HL-60 (cell line): ENCODE data around the gene ICAM1.

Experiments
- DNase-seq, 2 experiments: peaks; one replicate each; pipeline ENCODE4 v3.0.0-alpha.2; 2010 to 2020; ENCODE audit warnings: low read depth in 1 of 2, low spot score in 1 of 2
- H3K27ac ChIP-seq: fragments of 250-450 bp; sonication (Bioruptor Pico); replicated peaks from 2 replicates; pipeline ENCODE4 v1.5.1; 2020; ENCODE audit warnings: mild to moderate bottlenecking, moderate library complexity
- H3K27me3 ChIP-seq: fragments of 250-450 bp; sonication (Bioruptor Pico); 2 replicates; pipeline ENCODE4 v1.5.1; 2021; ENCODE audit warnings: mild to moderate bottlenecking, moderate library complexity; ENCODE audit not compliant: insufficient read depth, poor library complexity, severe bottlenecking
- H3K4me3 ChIP-seq: replicated peaks from 2 replicates; pipeline ENCODE4 v1.5.1; 2011; ENCODE audit warnings: mild to moderate bottlenecking, control low read depth, low read length; ENCODE audit not compliant: insufficient read depth
- GABPA ChIP-seq: IDR thresholded peaks from 2 replicates; pipeline ENCODE4 v1.6.1; 2012; ENCODE audit warnings: low read depth
- POLR2AphosphoS5 ChIP-seq: IDR thresholded peaks from 2 replicates; pipeline ENCODE4 v1.6.1; 2012; ENCODE audit warnings: low read depth
- SPI1 ChIP-seq: IDR thresholded peaks from 2 replicates; pipeline ENCODE4 v1.6.1; 2012; ENCODE audit warnings: low read depth, mild to moderate bottlenecking, borderline replicate concordance
- TF ChIP-seq, protein P1 (sequence below): IDR thresholded peaks from one replicate; pipeline ENCODE4 v1.5.1; 2011; ENCODE audit warnings: low read length, control low read depth, inconsistent platforms; ENCODE audit not compliant: insufficient read depth
- TF ChIP-seq, protein P2 (sequence below): IDR thresholded peaks from 2 replicates; pipeline ENCODE4 v1.6.1; 2012; ENCODE audit warnings: low read depth; ENCODE audit not compliant: insufficient replicate concordance

ICAM1 gene

DNA sequence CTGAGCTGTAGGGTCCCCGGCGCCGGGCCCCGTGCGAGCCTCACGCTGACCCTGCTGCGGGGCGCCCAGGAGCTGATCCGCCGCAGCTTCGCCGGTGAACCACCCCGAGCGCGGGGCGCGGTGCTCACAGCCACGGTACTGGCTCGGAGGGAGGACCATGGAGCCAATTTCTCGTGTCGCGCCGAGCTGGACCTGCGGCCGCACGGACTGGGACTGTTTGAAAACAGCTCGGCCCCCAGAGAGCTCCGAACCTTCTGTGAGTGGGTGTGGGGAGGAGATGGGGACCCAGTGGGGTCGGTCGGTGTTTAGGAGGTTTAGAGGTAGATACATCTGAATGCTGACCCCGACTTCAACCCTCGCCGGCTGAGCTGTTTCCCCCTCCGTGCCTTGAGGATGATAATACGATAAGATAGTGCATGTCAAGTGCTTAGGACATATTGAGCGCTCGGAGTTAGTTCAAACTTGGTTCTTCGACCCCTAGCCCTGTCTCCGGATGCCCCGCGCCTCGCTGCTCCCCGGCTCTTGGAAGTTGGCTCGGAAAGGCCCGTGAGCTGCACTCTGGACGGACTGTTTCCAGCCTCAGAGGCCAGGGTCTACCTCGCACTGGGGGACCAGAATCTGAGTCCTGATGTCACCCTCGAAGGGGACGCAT, 20.8 kb downstream of the ICAM1 start:
- H3K27ac ChIP-seq, result no peak overlapping the region
- DNase-seq, result no peak
- H3K27me3 ChIP-seq, result peaks cover 66% of the 10 kb centered on the region
- H3K4me3 ChIP-seq, result peak overlapping the region; percentile 33
- no peak for TF ChIP-seq SPI1
- TF ChIP-seq, protein P1, sequence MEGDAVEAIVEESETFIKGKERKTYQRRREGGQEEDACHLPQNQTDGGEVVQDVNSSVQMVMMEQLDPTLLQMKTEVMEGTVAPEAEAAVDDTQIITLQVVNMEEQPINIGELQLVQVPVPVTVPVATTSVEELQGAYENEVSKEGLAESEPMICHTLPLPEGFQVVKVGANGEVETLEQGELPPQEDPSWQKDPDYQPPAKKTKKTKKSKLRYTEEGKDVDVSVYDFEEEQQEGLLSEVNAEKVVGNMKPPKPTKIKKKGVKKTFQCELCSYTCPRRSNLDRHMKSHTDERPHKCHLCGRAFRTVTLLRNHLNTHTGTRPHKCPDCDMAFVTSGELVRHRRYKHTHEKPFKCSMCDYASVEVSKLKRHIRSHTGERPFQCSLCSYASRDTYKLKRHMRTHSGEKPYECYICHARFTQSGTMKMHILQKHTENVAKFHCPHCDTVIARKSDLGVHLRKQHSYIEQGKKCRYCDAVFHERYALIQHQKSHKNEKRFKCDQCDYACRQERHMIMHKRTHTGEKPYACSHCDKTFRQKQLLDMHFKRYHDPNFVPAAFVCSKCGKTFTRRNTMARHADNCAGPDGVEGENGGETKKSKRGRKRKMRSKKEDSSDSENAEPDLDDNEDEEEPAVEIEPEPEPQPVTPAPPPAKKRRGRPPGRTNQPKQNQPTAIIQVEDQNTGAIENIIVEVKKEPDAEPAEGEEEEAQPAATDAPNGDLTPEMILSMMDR, result no peak
- TF ChIP-seq, protein P2, sequence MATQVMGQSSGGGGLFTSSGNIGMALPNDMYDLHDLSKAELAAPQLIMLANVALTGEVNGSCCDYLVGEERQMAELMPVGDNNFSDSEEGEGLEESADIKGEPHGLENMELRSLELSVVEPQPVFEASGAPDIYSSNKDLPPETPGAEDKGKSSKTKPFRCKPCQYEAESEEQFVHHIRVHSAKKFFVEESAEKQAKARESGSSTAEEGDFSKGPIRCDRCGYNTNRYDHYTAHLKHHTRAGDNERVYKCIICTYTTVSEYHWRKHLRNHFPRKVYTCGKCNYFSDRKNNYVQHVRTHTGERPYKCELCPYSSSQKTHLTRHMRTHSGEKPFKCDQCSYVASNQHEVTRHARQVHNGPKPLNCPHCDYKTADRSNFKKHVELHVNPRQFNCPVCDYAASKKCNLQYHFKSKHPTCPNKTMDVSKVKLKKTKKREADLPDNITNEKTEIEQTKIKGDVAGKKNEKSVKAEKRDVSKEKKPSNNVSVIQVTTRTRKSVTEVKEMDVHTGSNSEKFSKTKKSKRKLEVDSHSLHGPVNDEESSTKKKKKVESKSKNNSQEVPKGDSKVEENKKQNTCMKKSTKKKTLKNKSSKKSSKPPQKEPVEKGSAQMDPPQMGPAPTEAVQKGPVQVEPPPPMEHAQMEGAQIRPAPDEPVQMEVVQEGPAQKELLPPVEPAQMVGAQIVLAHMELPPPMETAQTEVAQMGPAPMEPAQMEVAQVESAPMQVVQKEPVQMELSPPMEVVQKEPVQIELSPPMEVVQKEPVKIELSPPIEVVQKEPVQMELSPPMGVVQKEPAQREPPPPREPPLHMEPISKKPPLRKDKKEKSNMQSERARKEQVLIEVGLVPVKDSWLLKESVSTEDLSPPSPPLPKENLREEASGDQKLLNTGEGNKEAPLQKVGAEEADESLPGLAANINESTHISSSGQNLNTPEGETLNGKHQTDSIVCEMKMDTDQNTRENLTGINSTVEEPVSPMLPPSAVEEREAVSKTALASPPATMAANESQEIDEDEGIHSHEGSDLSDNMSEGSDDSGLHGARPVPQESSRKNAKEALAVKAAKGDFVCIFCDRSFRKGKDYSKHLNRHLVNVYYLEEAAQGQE, result no peak
- no peak for TF ChIP-seq POLR2AphosphoS5
- no peak for TF ChIP-seq GABPA

DNA sequence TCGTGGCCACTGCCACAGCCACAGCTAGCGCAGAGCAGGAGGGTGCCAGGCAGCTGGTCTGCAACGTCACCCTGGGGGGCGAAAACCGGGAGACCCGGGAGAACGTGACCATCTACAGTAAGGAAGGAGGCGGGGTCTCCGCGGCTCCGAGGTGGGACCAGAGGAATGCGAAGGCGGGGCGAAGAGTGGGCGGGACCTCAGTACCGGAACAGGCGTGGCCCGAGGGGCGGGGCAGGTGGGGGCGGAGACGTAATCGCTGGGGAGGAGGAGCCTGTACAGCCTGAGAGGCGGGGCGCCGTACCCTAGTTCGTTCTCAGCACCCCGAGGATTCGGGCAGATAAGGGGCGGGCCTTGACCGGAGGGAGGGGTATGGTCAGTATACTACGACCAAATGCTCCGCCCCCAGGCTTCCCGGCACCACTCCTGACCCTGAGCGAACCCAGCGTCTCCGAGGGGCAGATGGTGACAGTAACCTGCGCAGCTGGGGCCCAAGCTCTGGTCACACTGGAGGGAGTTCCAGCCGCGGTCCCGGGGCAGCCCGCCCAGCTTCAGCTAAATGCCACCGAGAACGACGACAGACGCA, 21.4 kb downstream of the ICAM1 start:
- H3K4me3 ChIP-seq, result no peak overlapping the region
- TF ChIP-seq POLR2AphosphoS5, result no peak
- TF ChIP-seq, protein P2, result no peak
- TF ChIP-seq, protein P1, result no peak
- TF ChIP-seq SPI1, result no peak
- TF ChIP-seq GABPA, result no peak
- no peak overlapping the region for H3K27ac ChIP-seq
- H3K27me3 ChIP-seq, result peaks cover 66% of the 10 kb centered on the region
- no peak for DNase-seq

DNA sequence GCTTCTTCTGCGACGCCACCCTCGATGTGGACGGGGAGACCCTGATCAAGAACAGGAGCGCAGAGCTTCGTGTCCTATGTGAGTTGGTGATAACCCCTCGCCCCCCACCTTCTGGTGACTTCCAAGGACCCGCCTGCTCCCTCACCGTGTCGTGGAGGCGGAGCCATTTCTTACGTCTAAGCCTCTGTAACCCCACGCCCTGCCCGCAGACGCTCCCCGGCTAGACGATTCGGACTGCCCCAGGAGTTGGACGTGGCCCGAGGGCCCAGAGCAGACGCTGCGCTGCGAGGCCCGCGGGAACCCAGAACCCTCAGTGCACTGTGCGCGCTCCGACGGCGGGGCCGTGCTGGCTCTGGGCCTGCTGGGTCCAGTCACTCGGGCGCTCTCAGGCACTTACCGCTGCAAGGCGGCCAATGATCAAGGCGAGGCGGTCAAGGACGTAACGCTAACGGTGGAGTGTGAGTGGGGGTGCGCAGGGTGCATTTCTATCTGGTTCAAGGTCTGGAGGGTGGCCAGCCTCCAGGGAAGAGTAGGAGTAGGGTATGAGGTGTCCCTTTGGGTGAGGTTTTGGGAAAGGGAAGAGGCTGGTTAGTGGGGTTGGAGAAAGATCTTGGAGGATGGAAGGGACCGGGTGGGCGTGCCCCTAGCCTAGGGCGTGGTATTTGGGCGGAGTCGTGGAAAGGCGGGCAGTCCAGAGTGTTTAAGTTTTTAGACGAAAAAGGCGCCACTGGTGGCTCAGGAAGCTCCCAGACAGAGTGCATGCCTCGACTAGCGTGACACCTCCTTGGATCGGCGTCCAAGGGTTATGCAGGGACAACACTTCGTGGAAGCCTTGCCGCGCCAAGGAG, 22.1 kb downstream of the ICAM1 start:
- no peak overlapping the region for H3K4me3 ChIP-seq
- H3K27me3 ChIP-seq, result peaks cover 66% of the 10 kb centered on the region
- TF ChIP-seq, protein P1, result no peak
- TF ChIP-seq POLR2AphosphoS5 (no peak), GABPA (no peak), SPI1 (no peak)
- TF ChIP-seq, protein P2, result no peak
- DNase-seq, result no peak
- no peak overlapping the region for H3K27ac ChIP-seq
